ENCODE data around the gene PAK6.

Gene PAK6

GRCh38 chr15:40241269-40242212 is 2.7 kb downstream of the PAK6 start:
- DNase-seq (ENCODE audit: low read depth, low spot score) = no peak

- no peak for DNase-seq (ENCODE audit: low read depth, low spot score)
Observed at GRCh38 chr15:40242213-40242599, 3.3 kb downstream of the PAK6 start.

GRCh38 chr15:40242601-40243000 is 3.7 kb downstream of the PAK6 start:
- DNase-seq (ENCODE audit: low read depth, low spot score) = no peak

GRCh38 chr15:40243126-40243810 is 4.4 kb downstream of the PAK6 start:
- DNase-seq (ENCODE audit: low read depth, low spot score) = no peak

- DNase-seq (ENCODE audit: low read depth, low spot score) = no peak
Observed at GRCh38 chr15:40244961-40245523, 6.2 kb downstream of the PAK6 start.

- no peak for DNase-seq (ENCODE audit: low read depth, low spot score)
Observed at GRCh38 chr15:40245666-40246450, 7.0 kb downstream of the PAK6 start.

GRCh38 chr15:40246496-40247280 is 7.8 kb downstream of the PAK6 start:
- no peak for DNase-seq (ENCODE audit: low read depth, low spot score)

- DNase-seq (ENCODE audit: low read depth, low spot score) = no peak
Observed at GRCh38 chr15:40247406-40247971, 8.6 kb downstream of the PAK6 start.

- no peak for DNase-seq (ENCODE audit: low read depth, low spot score)
Observed at GRCh38 chr15:40248006-40248783, 9.3 kb downstream of the PAK6 start.

GRCh38 chr15:40249477-40250303 is 10.8 kb downstream of the PAK6 start:
- no peak for DNase-seq (ENCODE audit: low read depth, low spot score)

GRCh38 chr15:40250304-40250656 is 11.4 kb downstream of the PAK6 start:
- no peak for DNase-seq (ENCODE audit: low read depth, low spot score)

GRCh38 chr15:40250771-40251483 is 12.1 kb downstream of the PAK6 start:
- DNase-seq (ENCODE audit: low read depth, low spot score) = no peak

GRCh38 chr15:40251486-40252140 is 12.8 kb downstream of the PAK6 start:
- no peak for DNase-seq (ENCODE audit: low read depth, low spot score)

- no peak for DNase-seq (ENCODE audit: low read depth, low spot score)
Observed at GRCh38 chr15:40252141-40252437, 13.2 kb downstream of the PAK6 start.

GRCh38 chr15:40252438-40253166 is 13.7 kb downstream of the PAK6 start:
- no peak for DNase-seq (ENCODE audit: low read depth, low spot score)

- no peak for DNase-seq (ENCODE audit: low read depth, low spot score)
Observed at GRCh38 chr15:40253167-40253790, 14.4 kb downstream of the PAK6 start.

- DNase-seq (ENCODE audit: low read depth, low spot score) = no peak
Observed at GRCh38 chr15:40254452-40254851, 15.6 kb downstream of the PAK6 start.
